Measurements from ENCODE around the gene SKP2.
"Not testable (repeated sequence)": the region's sequence is repeated elsewhere in the genome, so short reads cannot be mapped to it uniquely, and the experiment has no call there.

SKP2 gene

DNA sequence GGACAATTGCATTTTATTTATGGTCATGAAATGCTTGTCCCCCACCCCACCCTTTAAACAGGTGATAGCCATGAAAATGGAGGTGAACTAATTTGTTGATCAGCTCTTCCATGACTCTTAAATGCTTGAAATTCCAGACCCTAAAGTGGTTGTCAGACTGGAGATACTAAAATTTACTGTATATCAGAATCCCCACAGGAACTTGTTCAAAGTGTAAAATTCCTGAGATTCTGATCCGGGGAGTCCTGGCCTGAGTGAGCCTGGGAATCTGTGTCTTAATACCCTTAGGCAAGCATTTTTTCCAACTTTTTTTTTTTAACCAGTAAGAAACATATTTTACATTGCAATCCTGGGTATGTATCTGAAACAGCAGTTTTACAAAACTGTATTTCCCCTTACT lies 4.7 kb downstream of the SKP2 start:
- no peak for DNase-seq (ENCODE audit: low read depth in 2 of 2)

GRCh38 chr5:36158144-36158543 lies 6.2 kb downstream of the SKP2 start:
- no peak for DNase-seq (ENCODE audit: low read depth in 2 of 2)

DNA sequence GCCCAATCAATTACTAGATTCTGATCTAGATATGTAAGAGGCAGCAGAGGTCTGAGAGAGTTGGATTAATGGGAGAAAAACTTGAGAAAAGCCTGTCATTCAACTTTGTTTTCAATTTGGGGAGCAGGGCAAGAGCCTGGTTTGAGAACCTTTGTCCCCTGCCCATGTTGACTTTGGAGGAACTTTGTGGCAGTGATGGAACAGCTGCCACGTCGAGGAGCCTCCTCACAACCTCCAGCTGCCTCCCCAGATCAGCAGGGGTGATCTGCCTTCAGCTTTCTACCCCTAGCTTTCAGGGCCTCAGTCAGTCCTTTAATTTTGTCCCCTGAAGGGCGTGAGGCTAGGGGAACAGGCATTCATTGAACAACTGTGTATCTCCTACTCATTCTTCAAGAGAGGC lies 8.7 kb downstream of the SKP2 start:
- no peak for DNase-seq (ENCODE audit: low read depth in 2 of 2)

- no peak for DNase-seq (ENCODE audit: low read depth in 2 of 2)
Observed at GRCh38 chr5:36161361-36161760, 9.4 kb downstream of the SKP2 start.

GRCh38 chr5:36162810-36163486 lies 11.0 kb downstream of the SKP2 start:
- DNase-seq (ENCODE audit: low read depth in 2 of 2) = no peak

DNA sequence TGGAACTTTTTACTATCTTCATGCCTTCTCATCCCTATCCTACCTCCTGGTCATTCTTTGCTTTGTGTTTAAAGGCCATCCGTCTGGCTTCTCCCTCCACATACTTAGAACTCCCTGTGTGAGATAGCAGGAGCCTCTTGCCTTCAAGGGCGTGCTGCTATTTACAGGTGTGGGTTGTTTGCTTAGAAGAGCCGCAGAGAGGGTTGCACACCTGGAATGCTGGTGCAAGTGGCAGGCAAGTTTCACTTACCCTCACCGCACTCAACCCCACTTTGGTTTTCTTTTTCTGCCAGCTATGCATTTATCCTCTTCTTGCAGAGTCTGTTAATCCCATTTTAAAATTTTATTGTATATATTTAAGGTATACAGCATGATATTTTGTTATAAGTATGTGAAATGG lies 12.6 kb downstream of the SKP2 start:
- no peak for DNase-seq (ENCODE audit: low read depth in 2 of 2)

GRCh38 chr5:36168737-36169136 lies 16.8 kb downstream of the SKP2 start:
- DNase-seq (ENCODE audit: low read depth in 2 of 2) = no peak

GRCh38 chr5:36170832-36171424 lies 19.0 kb downstream of the SKP2 start:
- DNase-seq (ENCODE audit: low read depth in 2 of 2) = no peak

DNA sequence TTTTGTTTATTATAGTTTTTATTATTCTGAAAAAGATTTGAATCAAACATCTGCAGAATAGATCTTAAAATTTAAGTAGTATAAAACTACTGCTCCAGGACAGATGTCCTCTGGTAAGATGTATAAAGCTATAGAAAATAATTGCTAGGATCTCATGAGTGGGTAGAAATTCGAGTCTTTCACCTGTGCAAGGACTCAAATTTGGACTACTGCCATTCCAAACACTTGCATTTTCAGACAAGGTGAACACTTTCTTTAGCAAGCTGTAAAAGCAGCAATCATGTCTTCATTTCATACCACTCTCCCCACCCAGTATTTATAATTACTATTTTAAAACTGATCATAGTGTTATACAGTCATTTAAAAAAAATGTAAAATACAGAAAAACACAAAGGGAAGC lies 20.7 kb downstream of the SKP2 start:
- DNase-seq (ENCODE audit: low read depth in 2 of 2) = no peak

DNA sequence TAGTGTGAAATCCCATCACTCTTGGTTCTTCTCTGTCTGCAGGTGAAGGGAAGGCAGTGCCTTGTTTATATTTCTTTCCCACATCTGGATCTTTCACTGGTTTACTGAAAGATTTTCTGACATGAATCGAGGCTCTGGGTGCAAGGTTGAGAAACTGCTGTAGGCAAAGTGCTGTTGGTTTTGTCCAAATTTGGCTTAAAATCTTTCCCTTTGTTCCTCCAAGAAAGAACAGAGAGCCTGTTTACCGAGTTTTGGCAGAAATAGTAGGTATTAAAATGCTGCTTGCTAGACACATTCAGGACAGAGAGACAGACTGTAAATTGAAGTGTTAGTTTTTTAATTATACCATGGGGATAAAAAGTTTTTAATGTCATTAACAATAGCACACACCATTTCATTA lies 21.5 kb downstream of the SKP2 start:
- DNase-seq (ENCODE audit: low read depth in 2 of 2) = no peak

DNA sequence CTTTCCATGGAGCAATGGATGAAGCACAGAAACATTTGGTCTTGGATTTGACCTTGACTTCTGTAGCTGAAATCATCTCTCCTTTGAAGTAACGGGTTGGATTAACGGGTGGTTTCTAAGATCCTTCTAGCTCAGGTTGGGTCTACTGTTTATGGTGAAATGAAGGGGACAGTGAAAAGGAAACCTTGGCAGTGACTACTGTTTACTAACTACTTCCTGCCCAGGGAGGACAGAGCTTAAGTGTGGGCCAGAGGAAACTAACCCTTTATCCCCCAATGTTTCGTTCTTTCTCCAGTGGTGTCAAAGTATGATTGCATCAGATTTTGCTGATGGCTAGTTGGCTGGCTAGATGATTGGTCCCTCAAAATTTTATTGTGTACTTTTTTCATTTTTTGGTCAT lies 22.2 kb downstream of the SKP2 start:
- DNase-seq (ENCODE audit: low read depth in 2 of 2) = no peak

DNA sequence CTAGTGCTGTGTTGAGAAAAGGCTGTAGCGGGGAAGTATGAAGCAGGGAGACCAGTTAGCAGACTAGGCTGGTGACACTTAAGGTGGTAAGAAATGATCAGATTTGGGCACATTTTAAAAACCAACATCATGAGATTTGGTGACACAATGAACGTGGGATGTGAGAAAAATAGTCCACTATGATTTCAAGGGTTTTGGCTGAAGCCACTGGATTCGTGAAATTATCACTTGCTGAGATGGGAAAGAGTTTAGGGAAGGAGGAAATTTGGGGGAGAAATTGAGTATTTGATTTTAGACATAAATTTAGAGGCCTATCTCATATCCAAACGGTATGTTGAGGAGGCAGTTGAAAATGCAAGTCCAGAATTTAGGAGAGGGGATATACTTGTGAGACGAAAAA lies 23.1 kb downstream of the SKP2 start:
- DNase-seq (ENCODE audit: low read depth in 2 of 2) = no peak

- DNase-seq (ENCODE audit: low read depth in 2 of 2) = no peak
Observed at GRCh38 chr5:36177154-36177553, 25.2 kb downstream of the SKP2 start.

DNA sequence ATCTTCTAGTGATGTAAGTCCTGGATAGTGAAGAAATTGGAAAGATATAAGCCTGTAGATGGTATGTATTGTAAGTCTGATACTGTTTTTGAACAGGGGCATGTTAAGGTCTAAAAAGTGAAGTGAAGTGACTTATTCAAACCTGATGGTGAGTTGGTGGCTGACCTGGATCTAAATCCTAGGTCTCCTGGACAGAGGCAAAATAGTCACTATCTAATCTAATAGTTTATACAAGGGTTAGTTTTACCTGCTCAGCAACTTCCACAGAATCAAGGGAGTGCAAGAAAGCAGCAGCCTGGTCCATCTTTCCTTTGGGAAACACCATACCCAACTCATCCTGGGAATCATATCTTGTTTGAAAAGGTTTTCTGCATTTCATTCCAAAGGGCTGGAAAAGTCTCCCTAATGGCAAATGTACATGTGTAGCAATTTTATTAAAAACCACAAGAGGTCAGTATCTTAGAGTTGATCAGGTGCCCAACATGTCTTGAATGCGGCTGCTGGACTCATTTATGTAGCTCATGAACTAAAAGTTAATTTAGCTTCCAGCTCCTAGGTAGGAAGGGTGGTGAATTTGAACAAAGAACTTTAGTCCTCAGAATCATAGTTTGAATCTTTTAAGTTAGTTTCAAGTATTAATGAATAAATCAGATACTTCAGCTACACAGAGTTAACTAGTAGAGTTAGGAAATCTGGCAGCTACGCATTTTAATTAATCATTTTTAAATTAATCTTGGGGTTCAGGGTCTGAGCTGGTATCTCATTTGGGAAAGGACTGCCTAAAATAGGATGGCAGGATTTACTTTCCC lies 26.0 kb downstream of the SKP2 start:
- DNase-seq (ENCODE audit: low read depth in 2 of 2) = no peak

DNA sequence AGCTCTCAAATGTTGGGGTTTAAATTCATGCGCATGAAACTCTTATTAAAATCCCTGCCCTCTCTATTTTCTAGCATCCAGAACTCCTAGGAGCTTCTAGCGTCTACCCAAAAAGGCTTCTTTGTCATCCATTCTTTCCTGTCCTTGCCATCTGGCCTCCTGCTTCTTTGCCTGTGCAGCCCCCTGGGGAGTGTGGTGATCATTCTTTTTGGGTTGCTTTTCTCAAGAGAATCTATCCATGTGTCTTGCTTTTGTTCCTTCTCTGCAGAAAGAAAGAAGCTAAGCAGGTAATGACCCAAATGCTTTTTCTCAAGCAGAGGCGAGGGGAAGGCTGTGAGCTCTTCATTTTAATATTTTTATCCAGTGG lies 26.6 kb downstream of the SKP2 start:
- no peak for DNase-seq (ENCODE audit: low read depth in 2 of 2)

GRCh38 chr5:36179950-36180349 lies 28.0 kb downstream of the SKP2 start:
- no peak for DNase-seq (ENCODE audit: low read depth in 2 of 2)

DNA sequence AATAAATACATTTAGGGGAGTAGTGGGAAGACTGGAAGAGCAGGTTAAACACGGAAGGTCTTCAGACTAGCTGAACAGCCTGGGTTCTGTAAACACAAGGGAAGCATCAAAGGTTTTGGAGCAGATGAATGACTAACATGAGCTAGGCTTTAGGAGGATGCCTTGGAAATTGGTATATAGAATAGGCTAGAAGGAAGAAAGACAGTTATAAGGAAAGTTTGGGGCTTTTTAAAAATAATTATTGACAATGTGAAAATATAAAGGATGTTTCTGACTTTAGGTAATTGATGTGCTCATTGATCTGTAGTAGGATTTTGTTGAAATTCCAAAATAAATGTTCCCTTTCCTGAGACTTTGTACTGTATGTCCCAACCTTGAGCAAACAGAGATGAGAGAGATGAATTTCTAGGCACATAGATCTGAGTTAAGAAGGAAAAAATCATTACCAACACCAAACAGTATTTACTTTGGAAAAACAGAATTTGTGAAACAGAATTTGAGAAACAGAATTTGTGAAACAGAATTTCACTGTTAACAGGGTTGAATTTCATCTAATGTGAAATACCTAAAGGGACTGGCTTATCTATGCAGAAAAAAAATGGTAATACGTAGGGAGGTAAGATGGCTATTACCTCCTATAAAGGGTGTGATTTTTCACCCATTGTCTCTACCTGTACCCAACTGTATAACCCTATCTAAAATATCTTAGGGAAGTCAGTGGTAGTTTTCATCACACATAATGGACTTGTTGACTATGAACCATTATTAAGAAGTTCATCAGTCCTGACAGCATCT lies 28.8 kb downstream of the SKP2 start:
- DNase-seq (ENCODE audit: low read depth in 2 of 2) = no peak

- DNase-seq (ENCODE audit: low read depth in 2 of 2) = no peak
Observed at GRCh38 chr5:36181774-36182173, 29.9 kb downstream of the SKP2 start.

- DNase-seq (ENCODE audit: low read depth in 2 of 2) = not testable (repeated sequence)
Observed at GRCh38 chr5:36184408-36184807, 32.5 kb downstream of the SKP2 start.

GRCh38 chr5:36193746-36194145 lies 41.8 kb downstream of the SKP2 start:
- DNase-seq (ENCODE audit: low read depth in 2 of 2) = no peak

- no peak for DNase-seq (ENCODE audit: low read depth in 2 of 2)
Observed at GRCh38 chr5:36198281-36198680, 46.4 kb downstream of the SKP2 start.

DNA sequence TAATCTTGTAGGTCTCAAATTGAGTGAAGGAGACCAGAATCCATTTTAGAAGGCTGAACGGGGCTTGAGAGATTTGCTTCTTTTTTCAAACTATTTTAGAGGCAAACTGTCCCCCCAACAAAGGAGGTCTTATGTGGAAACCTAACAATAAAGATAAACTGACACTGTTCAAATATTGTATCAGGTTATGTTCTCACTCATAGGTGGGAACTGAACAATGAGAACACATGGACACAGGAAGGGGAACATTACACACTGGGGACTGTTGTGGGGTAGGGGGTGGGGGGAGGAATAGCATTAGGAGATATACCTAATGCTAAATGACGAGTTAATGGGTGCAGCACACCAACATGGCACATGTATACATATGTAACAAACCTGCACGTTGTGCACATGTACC lies 46.9 kb downstream of the SKP2 start:
- DNase-seq (ENCODE audit: low read depth in 2 of 2) = not testable (repeated sequence)
